ENCODE data around the gene RBM4B. TPM values are rescaled to one million over a fixed set of nuclear protein-coding genes. Genes with fewer than 3 reads are reported as not detected.

Gene RBM4B
- total and polyA plus RNA-seq, 2 of the 13 experiments (the other 11 are each of a cell fraction or from before 2014, with no cell fraction given), result 25.8 to 32.4 TPM

DNA sequence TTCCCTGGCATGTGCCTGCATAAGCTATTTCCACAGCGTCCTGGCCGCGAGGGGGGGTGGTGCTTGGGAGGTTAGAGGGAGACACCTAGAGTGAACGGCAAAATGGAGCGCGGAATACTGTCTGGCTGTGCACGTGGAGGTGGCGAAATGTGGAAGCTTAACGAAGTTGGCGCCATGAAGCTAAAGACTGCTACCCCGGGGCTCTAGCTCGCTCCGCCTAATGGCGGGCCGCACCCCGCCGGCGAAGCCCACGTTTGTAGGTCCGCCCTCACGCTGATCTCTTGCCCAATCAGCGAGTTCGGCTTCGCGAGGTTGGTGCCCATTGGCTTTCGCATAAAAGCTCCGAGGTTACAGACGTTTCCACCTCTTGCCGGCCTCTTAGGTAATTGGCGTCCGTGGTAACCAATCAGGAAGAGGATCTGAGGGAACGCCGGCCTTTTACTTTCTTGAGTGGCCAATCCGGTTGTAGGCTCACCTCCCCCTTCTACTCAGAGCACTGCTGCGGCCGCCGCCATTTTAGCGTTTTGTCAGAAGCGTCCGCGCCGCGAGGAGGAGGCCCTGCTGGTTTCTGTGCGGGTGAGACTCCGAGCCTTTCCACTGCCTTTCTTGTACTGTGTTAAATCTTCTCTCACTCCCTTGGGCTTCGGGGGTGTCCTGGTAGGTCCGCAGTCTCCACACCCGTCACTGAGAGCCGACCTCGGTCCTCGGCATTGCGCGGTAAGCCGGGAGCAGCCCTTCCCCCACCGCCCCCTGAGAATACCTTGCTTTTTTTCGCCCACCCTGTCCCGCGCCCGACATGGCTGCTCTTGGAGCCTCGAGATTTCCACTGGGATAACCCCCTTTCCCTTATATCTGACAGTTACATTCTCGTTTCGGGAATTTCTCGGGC lies 39.3 kb downstream of the RBM4B start, which contains the start of gene RBM4 (continued):
- TF ChIP-seq, protein P1, sequence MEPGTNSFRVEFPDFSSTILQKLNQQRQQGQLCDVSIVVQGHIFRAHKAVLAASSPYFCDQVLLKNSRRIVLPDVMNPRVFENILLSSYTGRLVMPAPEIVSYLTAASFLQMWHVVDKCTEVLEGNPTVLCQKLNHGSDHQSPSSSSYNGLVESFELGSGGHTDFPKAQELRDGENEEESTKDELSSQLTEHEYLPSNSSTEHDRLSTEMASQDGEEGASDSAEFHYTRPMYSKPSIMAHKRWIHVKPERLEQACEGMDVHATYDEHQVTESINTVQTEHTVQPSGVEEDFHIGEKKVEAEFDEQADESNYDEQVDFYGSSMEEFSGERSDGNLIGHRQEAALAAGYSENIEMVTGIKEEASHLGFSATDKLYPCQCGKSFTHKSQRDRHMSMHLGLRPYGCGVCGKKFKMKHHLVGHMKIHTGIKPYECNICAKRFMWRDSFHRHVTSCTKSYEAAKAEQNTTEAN (CRISPR knock-in tag; conservative IDR thresholded peaks at IDR 0.05), result 0 out of 2 replicates have a peak, but pooled peaks have one; percentile 8
- TF ChIP-seq ZNF468 (CRISPR knock-in tag; IDR thresholded peaks at IDR 0.05), result 0 out of 2 replicates have a peak, but pooled peaks have one; percentile 26
- TF ChIP-seq, protein P2, sequence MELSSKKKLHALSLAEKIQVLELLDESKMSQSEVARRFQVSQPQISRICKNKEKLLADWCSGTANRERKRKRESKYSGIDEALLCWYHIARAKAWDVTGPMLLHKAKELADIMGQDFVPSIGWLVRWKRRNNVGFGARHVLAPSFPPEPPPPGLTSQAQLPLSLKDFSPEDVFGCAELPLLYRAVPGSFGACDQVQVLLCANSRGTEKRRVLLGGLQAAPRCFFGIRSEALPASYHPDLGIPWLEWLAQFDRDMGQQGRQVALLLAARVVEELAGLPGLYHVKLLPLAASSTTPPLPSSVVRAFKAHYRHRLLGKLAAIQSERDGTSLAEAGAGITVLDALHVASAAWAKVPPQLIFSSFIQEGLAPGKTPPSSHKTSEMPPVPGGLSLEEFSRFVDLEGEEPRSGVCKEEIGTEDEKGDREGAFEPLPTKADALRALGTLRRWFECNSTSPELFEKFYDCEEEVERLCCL (CRISPR knock-in tag; IDR thresholded peaks at IDR 0.05; ENCODE audit: borderline replicate concordance), result no peak
- TF ChIP-seq PAX8 (CRISPR knock-in tag; IDR thresholded peaks at IDR 0.05; ENCODE audit: borderline replicate concordance), result no peak
- no peak for TF ChIP-seq RFX5 (IDR thresholded peaks at IDR 0.05; ENCODE audit: low read depth, low read length)
- TF ChIP-seq, protein P3, sequence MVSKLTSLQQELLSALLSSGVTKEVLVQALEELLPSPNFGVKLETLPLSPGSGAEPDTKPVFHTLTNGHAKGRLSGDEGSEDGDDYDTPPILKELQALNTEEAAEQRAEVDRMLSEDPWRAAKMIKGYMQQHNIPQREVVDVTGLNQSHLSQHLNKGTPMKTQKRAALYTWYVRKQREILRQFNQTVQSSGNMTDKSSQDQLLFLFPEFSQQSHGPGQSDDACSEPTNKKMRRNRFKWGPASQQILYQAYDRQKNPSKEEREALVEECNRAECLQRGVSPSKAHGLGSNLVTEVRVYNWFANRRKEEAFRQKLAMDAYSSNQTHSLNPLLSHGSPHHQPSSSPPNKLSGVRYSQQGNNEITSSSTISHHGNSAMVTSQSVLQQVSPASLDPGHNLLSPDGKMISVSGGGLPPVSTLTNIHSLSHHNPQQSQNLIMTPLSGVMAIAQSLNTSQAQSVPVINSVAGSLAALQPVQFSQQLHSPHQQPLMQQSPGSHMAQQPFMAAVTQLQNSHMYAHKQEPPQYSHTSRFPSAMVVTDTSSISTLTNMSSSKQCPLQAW (CRISPR knock-in tag; IDR thresholded peaks at IDR 0.05), result peak; percentile 46
- TF ChIP-seq MTF2 (CRISPR knock-in tag; IDR thresholded peaks at IDR 0.05; ENCODE audit: borderline replicate concordance), result no peak
- TF ChIP-seq ERF (CRISPR knock-in tag; IDR thresholded peaks at IDR 0.05), result peak; percentile 62
- TF ChIP-seq GLI4 (CRISPR knock-in tag; IDR thresholded peaks at IDR 0.05; ENCODE audit: borderline replicate concordance), result no peak
- no peak for TF ChIP-seq ZBTB7A (CRISPR knock-in tag; IDR thresholded peaks at IDR 0.05)
- TF ChIP-seq KAT7 (CRISPR knock-in tag; IDR thresholded peaks at IDR 0.05; ENCODE audit: borderline replicate concordance), result no peak; the same call in 1 of the 2 replicates
- no peak for TF ChIP-seq ZNF879 (CRISPR knock-in tag; IDR thresholded peaks at IDR 0.05)
- TF ChIP-seq MAFF (IDR thresholded peaks at IDR 0.05; ENCODE audit: low read depth, low read length), result no peak; the same call in 1 of the 2 replicates
- TF ChIP-seq ESRRA (CRISPR knock-in tag; IDR thresholded peaks at IDR 0.05; ENCODE audit: low read depth), result no peak
- TF ChIP-seq GPN1 (CRISPR knock-in tag; IDR thresholded peaks at IDR 0.05; ENCODE audit: borderline replicate concordance), result no peak
- TF ChIP-seq NONO (IDR thresholded peaks at IDR 0.05), result no peak
- peak; percentile 90 for TF ChIP-seq NONO (CRISPR knock-in tag; conservative IDR thresholded peaks at IDR 0.05)
- no peak for TF ChIP-seq ZNF761 (CRISPR knock-in tag; conservative IDR thresholded peaks at IDR 0.05)
- TF ChIP-seq NAIF1 (CRISPR knock-in tag; IDR thresholded peaks at IDR 0.05; ENCODE audit: borderline replicate concordance), result no peak
- peak; percentile 42; the same call in 1 of the 2 replicates for TF ChIP-seq SMAD1 (CRISPR knock-in tag; IDR thresholded peaks at IDR 0.05; ENCODE audit: borderline replicate concordance, low read depth)
- TF ChIP-seq SP5 (CRISPR knock-in tag; IDR thresholded peaks at IDR 0.05; ENCODE audit: borderline replicate concordance, low read depth), result no peak
- peak; percentile 22; the same call in 1 of the 2 replicates for TF ChIP-seq ZNF543 (CRISPR knock-in tag; IDR thresholded peaks at IDR 0.05)
- TF ChIP-seq ZNF10 (CRISPR knock-in tag; IDR thresholded peaks at IDR 0.05; ENCODE audit: borderline replicate concordance, low read depth), result no peak
- no peak for TF ChIP-seq SP140L (CRISPR knock-in tag; IDR thresholded peaks at IDR 0.05; ENCODE audit: borderline replicate concordance)
- no peak for TF ChIP-seq SIX1 (CRISPR knock-in tag; IDR thresholded peaks at IDR 0.05; ENCODE audit: borderline replicate concordance)

All from HepG2 (cell line).